Measurements from ENCODE around the gene VIL1. TPM values are rescaled to one million over a fixed set of nuclear protein-coding genes. Genes with fewer than 3 reads are reported as not detected.

The VIL1 gene
- total RNA-seq, 1 donor from 2014 or later = not detected

GRCh38 chr2:218418321-218418716 lies 604 bp upstream of the VIL1 start:
- no peak for TF ChIP-seq EZH2 (IDR thresholded peaks at IDR 0.05; ENCODE audit: insufficient read depth, low read length)
- FAIRE-seq = no peak
- H3K36me3 Mint-ChIP-seq (ENCODE audit: low read depth, unreplicated experiment) = peaks cover 2% of the 10 kb centered on the region

GRCh38 chr2:218419630-218420216 lies 800 bp downstream of the VIL1 start:
- Mint-ChIP-seq H3K27ac (ENCODE audit: unreplicated experiment) (no peak overlapping the region), H3K36me3 (ENCODE audit: low read depth, unreplicated experiment) (peaks cover 2% of the 10 kb centered on the region), H3K27me3 (ENCODE audit: low read depth, unreplicated experiment) (peaks cover 14% of the 10 kb centered on the region), H3K4me3 (ENCODE audit: unreplicated experiment) (no peak overlapping the region), H3K9me3 (ENCODE audit: unreplicated experiment) (no peaks in the 10 kb centered on the region), H3K4me1 (ENCODE audit: low read depth, unreplicated experiment) (no peaks in the 10 kb centered on the region)
- H3K4me1 ChIP-seq (ENCODE audit: insufficient read depth, low read length) = no peaks in the 10 kb centered on the region
- H3K4me3 ChIP-seq (ENCODE audit: insufficient read depth, low read depth, low read length) = no peak overlapping the region
- H3K9me3 ChIP-seq (ENCODE audit: insufficient read depth, low read depth, low read length) = no peaks in the 10 kb centered on the region
- no peaks in the 10 kb centered on the region for H3K36me3 ChIP-seq (ENCODE audit: insufficient read depth, low read length)
- no peaks in the 10 kb centered on the region for H4K20me1 ChIP-seq (ENCODE audit: insufficient read depth, low read length)
- H3K9ac ChIP-seq (ENCODE audit: low read length) = no peak overlapping the region
- H3K4me2 ChIP-seq (ENCODE audit: low read length) = no peak overlapping the region
- no peaks in the 10 kb centered on the region for H3K27me3 ChIP-seq (ENCODE audit: insufficient read depth, low read length)
- TF ChIP-seq EZH2 (IDR thresholded peaks at IDR 0.05; ENCODE audit: insufficient read depth, low read length) (no peak), CTCF (IDR thresholded peaks at IDR 0.05; ENCODE audit: insufficient read depth, low read depth, low read length) (no peak)
- no peaks in the 10 kb centered on the region for H3K79me2 ChIP-seq (ENCODE audit: insufficient read depth, low read length)
- DNase-seq (ENCODE audit: low read depth) (no peak), FAIRE-seq (no peak)
- H2AFZ ChIP-seq (ENCODE audit: low read depth, low read length) = no peak overlapping the region
- H3K27ac ChIP-seq (ENCODE audit: low read depth, low read length) = no peak overlapping the region

More at GRCh38 chr2:218418321-218418716, 604 bp upstream of the VIL1 start:
- H3K9ac ChIP-seq (ENCODE audit: low read length) = no peak overlapping the region
- H3K4me3 ChIP-seq (ENCODE audit: insufficient read depth, low read depth, low read length) = no peak overlapping the region
- no peaks in the 10 kb centered on the region for H3K4me1 Mint-ChIP-seq (ENCODE audit: low read depth, unreplicated experiment)
- H3K4me3 Mint-ChIP-seq (ENCODE audit: unreplicated experiment) = no peak overlapping the region
- no peaks in the 10 kb centered on the region for H3K36me3 ChIP-seq (ENCODE audit: insufficient read depth, low read length)
- H4K20me1 ChIP-seq (ENCODE audit: insufficient read depth, low read length) = no peaks in the 10 kb centered on the region
- no peak for DNase-seq (ENCODE audit: low read depth)
- H3K4me1 ChIP-seq (ENCODE audit: insufficient read depth, low read length) = no peaks in the 10 kb centered on the region
- peaks cover 9% of the 10 kb centered on the region for H3K27me3 Mint-ChIP-seq (ENCODE audit: low read depth, unreplicated experiment)
- no peak overlapping the region for H3K4me2 ChIP-seq (ENCODE audit: low read length)
- no peak overlapping the region for H3K27ac ChIP-seq (ENCODE audit: low read depth, low read length)
- H3K79me2 ChIP-seq (ENCODE audit: insufficient read depth, low read length) = no peaks in the 10 kb centered on the region
- H3K9me3 Mint-ChIP-seq (ENCODE audit: unreplicated experiment) = no peaks in the 10 kb centered on the region
- H2AFZ ChIP-seq (ENCODE audit: low read depth, low read length) = no peak overlapping the region
- H3K9me3 ChIP-seq (ENCODE audit: insufficient read depth, low read depth, low read length) = no peaks in the 10 kb centered on the region
- H3K27ac Mint-ChIP-seq (ENCODE audit: unreplicated experiment) = no peak overlapping the region
- no peaks in the 10 kb centered on the region for H3K27me3 ChIP-seq (ENCODE audit: insufficient read depth, low read length)

- no peak for DNase-seq (ENCODE audit: low read depth)
- no peaks in the 10 kb centered on the region for H3K4me1 ChIP-seq (ENCODE audit: insufficient read depth, low read length)
- no peak overlapping the region for H3K4me2 ChIP-seq (ENCODE audit: low read length)
- H4K20me1 ChIP-seq (ENCODE audit: insufficient read depth, low read length) = no peaks in the 10 kb centered on the region
- H3K79me2 ChIP-seq (ENCODE audit: insufficient read depth, low read length) = no peaks in the 10 kb centered on the region
- no peaks in the 10 kb centered on the region for H3K9me3 ChIP-seq (ENCODE audit: insufficient read depth, low read depth, low read length)
- TF ChIP-seq CTCF (IDR thresholded peaks at IDR 0.05; ENCODE audit: insufficient read depth, low read depth, low read length) (no peak), EZH2 (IDR thresholded peaks at IDR 0.05; ENCODE audit: insufficient read depth, low read length) (no peak)
- H2AFZ ChIP-seq (ENCODE audit: low read depth, low read length) = no peak overlapping the region
- no peaks in the 10 kb centered on the region for H3K27me3 ChIP-seq (ENCODE audit: insufficient read depth, low read length)
- no peak overlapping the region for H3K27ac ChIP-seq (ENCODE audit: low read depth, low read length)
- no peak overlapping the region for H3K4me3 ChIP-seq (ENCODE audit: insufficient read depth, low read depth, low read length)
- H3K36me3 ChIP-seq (ENCODE audit: insufficient read depth, low read length) = no peaks in the 10 kb centered on the region
- no peak overlapping the region for H3K27ac Mint-ChIP-seq (ENCODE audit: unreplicated experiment)
- H3K4me3 Mint-ChIP-seq (ENCODE audit: unreplicated experiment) = no peak overlapping the region
- peaks cover 2% of the 10 kb centered on the region for H3K36me3 Mint-ChIP-seq (ENCODE audit: low read depth, unreplicated experiment)
- no peak overlapping the region for H3K9ac ChIP-seq (ENCODE audit: low read length)
- H3K4me1 Mint-ChIP-seq (ENCODE audit: low read depth, unreplicated experiment) = no peaks in the 10 kb centered on the region
- H3K9me3 Mint-ChIP-seq (ENCODE audit: unreplicated experiment) = no peaks in the 10 kb centered on the region
- FAIRE-seq = no peak
- peaks cover 14% of the 10 kb centered on the region for H3K27me3 Mint-ChIP-seq (ENCODE audit: low read depth, unreplicated experiment)
Observed at GRCh38 chr2:218421027-218421426, 2.1 kb downstream of the VIL1 start.

Measured in astrocyte (in vitro differentiated cells and primary cell).